ENCODE data around the gene SMAP1. TPM values are rescaled to one million over a fixed set of nuclear protein-coding genes. Genes with fewer than 3 reads are reported as not detected.

Gene SMAP1
- total RNA-seq, 2 experiments from 2014 or later: 24.3 to 25.0 TPM

GRCh38 chr6:70905742-70906141 is 238.1 kb downstream of the SMAP1 start:
- no peak overlapping the region for H3K27ac Mint-ChIP-seq
- H3K9me3 Mint-ChIP-seq: no peaks in the 10 kb centered on the region
- H3K4me1 Mint-ChIP-seq: no peaks in the 10 kb centered on the region
- no peaks in the 10 kb centered on the region for H3K36me3 Mint-ChIP-seq
- peaks cover 20% of the 10 kb centered on the region for H3K27me3 Mint-ChIP-seq
- no peak for DNase-seq
- H3K4me3 Mint-ChIP-seq: no peak overlapping the region

Other genes starting within 250 kb of the SMAP1 start
- gene SDHAF4, start 101.0 kb upstream of the SMAP1 start, total RNA-seq: 10 to 100 TPM; 10.2 to 13.1 TPM